ENCODE data around the gene ZC3H18.

GRCh38 chr16:88653596-88654362 is 83.6 kb downstream of the ZC3H18 start:
- TF ChIP-seq SP1 (IDR thresholded peaks at IDR 0.05; ENCODE audit: low read depth, low read length) (no peak), CTCF (IDR thresholded peaks at IDR 0.05 in 2 of 3, conservative IDR thresholded peaks at IDR 0.05 in 1 of 3; ENCODE audit: control insufficient read depth in 2 of 3, extremely low read depth in 1 of 3, insufficient read depth in 1 of 3, low read depth in 3 of 3, low read length in 3 of 3) (no peak), PML (IDR thresholded peaks at IDR 0.05; ENCODE audit: low read length) (no peak), SPI1 (IDR thresholded peaks at IDR 0.05; ENCODE audit: borderline replicate concordance, insufficient read depth, low read depth, low read length) (no peak), ZZZ3 (IDR thresholded peaks at IDR 0.05; ENCODE audit: control insufficient read depth, insufficient read length, low read depth) (no peak), POLR2AphosphoS5 (IDR thresholded peaks at IDR 0.05; ENCODE audit: low read length) (no peak), EZH2 (IDR thresholded peaks at IDR 0.05; ENCODE audit: borderline replicate concordance, control insufficient read depth, low read depth, low read length) (no peak), RAD21 (IDR thresholded peaks at IDR 0.05; ENCODE audit: insufficient read depth, low read depth, low read length) (no peak), FOXK2 (IDR thresholded peaks at IDR 0.05) (no peak), CBFB (IDR thresholded peaks at IDR 0.05; ENCODE audit: low read depth) (no peak)

Data from GM12878 (cell line).